Fibroblast of skin of right quadriceps (primary cell): Measurements from ENCODE around the gene ZNF618.
"Not testable (repeated sequence)": the region's sequence is repeated elsewhere in the genome, so short reads cannot be mapped to it uniquely, and the experiment has no call there.

Source experiments
- DNase-seq: peaks from one replicate; pipeline ENCODE4 v3.0.0-alpha.2; 2013

Gene ZNF618

DNA sequence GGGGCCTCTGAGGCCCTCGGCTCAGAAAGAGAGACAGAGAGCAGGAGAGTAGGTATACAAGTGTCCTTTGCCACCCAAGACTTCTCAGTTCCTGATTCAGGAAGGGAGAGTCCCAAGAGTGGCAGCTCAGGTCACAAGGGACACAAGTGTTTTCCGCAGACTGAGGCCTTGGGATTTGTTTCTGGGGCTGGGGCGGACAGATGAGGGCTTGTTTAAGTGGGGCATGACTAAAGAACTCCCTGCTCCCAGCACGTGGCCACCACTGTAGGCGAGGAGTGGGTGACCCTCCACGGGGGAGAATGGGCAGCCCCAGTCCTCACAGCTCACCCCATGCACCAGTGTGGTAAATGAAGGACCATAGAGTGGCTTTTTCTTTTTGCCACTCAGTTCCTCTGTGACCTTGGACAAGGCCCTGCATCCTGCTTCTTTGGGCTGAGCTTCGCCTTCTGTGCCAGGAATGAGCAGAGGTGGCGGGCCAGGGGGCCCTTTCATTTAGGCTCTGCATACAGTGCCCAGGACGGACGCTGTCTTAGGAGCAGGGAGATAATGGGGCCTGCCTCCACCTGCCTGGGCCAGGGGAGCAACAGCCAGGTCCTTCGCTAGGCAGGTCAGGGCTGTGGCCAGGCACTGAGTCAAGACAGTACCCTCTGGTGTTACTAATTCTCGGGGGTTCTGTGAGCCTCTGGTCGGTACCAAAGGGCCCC lies 151.2 kb downstream of the ZNF618 start:
- no peak for DNase-seq

DNA sequence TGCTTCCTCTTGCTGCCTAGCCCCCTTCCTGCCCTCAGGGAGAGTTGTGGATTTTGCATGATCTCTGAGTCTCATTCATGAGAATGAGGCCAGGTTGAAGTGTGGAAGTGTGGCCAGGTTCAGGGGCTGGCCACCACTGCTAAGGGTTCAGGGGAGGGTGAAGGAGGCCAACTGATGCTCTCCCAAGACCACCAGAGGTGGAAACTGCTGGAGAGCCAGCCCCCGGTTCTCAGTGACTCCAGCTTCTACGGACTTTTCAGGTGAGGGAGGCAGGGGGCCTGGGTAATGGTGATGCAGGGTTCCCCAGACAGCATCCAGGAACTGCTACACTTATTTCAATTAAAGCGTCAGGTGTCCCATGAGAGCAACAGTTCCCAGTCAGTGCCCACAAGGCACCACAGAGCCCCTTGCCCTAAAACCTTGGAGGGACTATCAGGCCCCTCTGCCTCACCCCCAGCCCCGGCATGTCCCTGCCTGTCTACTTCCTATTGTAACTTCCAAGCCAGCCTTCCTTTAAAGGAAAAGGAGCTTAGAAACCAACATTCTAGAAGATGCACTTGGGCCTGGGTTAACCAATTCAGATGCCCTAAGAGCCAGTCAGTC lies 151.9 kb downstream of the ZNF618 start:
- DNase-seq: no peak

DNA sequence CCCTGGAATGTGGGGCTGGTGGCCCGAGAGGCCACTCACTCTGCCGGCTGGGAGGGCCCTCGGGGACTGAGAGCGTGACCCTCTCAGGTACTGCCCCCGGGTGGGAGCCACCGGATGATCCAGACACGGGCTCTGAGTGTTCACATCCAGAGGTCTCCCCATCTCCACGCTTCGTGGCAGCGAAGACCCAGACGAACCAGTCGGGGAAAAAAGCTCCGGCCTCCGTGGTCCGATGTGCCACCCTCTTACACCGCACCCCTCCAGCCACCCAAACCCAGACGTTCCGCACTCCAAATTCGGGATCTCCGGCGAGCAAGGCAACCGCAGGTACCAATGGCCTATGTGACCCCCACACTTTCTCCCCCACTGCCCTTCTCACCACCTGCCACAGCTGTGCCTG lies 152.5 kb downstream of the ZNF618 start:
- DNase-seq: no peak

DNA sequence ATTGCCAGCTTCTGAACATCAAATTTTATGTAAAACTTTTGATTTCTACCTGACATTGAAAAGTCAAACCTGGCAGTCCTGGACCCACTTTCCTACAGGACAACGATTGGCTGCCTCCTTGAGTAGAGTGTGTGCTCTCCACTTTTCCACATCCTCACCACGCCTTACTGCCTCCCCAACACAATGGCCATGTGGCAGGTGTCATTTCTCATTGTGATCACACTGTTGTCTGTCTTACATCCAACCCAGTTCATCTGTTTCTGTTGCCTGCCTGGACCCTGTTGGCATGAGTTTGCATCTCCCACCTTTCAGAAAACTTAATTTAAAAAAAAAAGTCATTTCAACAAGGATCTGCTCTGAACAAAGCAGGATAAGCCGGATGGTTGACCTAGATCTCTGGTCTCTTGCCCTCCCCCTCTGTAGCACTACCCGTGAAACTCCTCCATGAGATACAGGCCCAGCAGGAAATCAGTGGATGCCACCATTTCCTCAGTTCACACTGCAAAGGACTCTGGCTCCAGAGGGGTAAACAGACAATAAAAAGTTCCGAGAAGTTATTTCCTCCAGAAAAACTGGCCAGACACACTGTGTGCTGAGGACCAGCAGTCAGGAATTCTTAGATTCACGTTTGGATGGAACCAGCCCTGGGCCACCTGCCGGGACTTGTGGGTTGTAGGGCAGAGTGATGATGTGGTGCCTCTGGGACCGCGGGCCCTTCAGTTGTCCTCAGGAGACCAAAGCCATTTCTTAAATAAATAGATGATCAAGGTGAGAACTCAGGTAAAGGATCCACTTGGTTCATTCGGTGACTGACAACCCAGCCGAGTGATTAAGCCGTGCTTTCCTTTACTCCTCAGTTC lies 153.4 kb downstream of the ZNF618 start:
- DNase-seq: no peak

DNA sequence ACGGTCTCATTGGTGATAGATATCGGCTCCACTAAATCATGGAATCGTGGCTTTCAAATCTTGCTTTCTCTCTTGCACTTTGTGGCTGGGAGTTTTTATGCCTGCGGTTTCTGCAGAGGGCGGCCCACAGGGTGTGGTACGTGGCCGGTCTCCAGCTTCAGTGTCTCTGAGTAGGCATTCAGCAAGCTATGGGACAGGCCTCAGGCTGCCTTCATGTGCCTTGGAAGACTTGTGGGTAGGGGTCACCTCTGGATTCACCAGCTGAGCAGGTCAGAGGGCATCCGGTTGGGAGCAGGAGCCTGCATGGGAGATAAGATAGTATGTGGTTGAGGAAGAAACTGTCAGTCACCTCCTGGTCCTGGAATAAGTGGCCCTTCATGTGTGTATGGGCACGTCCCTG lies 154.3 kb downstream of the ZNF618 start:
- DNase-seq: no peak

DNA sequence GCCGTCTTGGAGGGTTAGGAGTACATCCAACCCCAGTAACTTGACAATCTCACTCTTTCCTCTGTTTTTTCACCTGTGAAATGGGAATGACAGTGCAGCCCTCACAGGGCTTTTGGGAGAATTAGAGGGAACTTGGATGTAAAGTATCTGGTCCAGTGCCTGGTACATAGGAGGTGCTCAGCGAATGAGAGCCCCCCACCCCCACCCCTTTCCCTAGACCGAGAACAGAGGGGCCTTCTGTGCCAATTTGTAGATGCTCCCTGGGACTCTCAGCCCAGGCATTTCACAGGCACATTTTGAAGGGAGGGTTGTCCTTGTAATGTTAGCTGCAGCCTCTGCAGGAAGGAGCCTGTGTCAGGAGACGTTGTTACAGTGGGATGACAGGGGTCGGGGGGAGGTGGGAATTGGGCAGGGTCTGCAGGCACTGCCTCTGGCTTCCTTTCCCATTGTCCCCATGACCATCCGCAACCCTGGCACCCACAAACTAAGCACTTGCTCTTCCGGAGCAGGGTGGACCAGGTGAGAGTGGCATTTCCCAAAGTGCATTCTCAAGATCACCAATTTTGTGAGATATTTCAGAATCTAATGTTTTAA lies 155.0 kb downstream of the ZNF618 start:
- no peak for DNase-seq

DNA sequence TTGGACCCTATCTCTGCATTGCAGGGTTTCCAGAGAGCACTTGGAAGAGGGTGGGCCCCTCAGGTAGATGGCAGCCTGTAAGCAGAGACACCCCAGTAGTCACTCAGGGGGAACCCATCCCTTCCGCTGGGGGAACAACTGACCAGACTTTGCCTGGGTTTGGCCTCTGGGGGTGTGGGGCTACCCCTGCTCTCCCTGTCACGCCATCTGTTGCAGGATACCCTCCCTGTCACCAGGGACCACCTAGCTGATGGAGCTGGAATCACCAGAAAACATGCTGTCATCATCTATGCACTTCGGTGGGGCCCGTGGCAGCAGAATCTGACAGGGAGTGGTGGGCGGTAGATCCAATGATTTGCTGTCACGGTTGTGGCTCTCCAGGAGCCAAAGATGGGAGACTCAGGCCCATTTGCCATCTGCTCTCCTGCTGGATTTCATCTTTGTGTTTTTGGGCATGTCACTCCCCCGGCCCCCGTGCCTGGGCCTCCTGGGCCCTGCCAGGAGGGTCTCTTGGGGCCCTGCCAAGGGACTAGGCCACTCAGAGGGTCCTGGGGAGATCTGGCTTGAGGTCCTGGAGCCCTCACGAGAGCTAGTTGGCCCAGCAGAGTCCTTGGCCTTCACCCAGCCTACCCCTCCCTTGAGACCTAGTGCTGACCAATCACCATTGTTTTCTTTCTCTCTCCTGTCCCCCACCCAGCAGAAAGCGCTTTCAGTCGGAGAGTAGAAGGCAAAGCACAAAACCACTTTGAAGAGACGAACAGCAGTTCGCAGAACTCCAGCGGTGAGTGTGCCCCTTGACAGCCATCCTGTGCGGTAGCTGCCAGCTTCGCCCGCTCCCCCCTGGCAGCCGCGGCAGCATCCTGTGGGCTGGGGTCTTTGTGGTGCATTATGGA lies 156.1 kb downstream of the ZNF618 start:
- DNase-seq: no peak

DNA sequence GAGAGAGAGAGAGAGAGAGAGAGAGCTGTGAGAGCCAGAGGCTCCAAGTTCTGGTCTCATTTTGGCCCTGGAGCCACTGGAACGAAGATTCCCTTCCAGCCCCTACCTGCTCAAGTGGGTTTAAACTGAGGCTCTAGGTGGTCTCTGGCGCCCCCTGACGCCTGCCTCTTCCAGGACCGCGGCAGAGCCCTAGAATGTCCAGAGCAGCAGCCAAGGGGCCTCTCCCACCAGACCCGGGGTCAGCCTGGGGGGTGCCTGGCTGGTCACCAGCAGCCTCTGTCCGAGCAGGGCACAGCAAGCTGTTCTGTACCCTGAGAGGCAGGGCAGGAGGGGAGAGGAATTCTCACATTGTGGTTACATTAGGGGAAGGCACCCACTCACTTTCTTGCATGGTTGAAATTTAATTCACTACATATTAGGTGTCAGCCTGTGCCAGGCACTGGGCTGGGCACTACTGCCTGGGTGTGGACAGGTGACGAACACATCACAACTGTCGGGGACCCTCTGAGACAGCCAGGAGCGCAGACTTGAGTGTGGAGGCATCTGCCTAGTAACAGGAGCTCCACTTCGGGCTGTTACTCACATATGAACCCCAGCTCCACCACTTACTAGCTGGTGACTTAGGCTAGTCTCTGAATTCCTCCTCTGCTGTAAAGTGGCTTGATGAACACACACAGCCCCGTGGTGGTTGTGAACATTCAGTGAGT lies 157.4 kb downstream of the ZNF618 start:
- peak; percentile 14 for DNase-seq

DNA sequence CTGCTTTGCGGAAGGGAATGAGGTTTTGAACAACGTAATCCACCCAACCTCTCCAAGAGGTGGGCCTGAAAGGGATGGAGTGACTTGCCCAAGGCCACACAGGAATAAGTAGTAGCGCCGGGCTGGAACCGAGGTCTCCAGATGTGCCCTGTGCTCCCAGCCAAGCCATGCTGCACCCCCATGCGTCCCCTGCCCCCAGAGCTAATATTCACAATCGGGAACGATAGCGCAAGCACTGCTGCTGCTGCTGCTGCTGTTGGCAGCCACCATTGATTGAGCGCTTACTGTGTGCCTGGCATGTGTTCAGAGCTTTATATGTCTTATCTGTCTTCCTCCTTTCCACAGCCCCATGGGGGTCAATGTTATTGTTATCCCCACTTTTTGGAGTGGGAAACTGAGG lies 158.1 kb downstream of the ZNF618 start:
- DNase-seq: no peak

DNA sequence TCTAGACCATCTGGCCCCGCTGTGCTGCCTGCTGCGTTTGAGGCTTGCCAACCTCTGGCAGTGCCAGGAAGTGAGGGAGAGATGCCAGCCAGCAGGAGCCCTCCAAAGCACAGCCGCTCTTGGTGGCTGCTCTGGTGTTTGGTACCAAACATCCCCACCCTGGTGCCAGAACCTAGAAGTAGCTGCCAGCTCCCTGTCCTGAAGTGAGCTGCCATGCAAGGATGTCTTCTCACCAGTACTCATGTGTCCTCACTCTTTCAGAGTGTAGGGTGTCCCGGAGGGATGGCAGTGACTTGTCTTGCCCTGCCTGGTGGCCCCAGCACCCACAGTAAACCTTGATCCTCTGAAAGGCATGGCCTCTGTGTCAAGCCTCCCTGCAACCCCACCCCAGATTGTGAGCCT lies 158.6 kb downstream of the ZNF618 start:
- DNase-seq: no peak

DNA sequence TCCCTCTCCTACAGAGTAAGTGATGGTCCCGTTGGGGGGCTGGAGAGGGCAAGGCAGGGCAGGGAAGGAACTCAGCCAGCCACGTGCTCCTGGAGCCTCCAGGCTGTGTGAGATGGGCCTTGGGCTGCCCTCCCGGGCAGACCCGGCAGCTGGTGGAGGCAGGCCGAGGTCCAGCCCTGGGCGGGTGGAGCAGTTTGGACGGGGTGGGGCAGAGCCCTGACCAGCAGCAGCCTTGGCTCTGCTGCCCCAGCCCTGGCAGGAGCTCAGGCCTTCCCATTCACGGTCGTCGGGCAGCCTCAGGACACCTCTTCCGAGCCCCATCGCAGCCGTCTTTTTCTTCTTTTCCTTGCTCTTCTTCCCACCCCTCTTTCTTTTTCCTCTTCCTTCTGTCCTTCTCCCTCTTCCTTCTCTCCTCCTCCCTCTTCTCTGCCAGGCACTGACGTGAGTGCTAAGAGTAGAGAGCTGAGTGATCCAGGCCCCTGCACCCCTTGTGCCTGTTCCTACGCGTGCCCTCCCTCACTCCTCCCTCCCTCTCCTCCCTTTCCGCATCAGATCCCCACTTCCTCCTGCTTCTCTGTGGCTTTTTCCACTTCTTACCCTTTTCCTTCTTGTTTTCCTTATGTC lies 159.2 kb downstream of the ZNF618 start:
- DNase-seq: no peak

DNA sequence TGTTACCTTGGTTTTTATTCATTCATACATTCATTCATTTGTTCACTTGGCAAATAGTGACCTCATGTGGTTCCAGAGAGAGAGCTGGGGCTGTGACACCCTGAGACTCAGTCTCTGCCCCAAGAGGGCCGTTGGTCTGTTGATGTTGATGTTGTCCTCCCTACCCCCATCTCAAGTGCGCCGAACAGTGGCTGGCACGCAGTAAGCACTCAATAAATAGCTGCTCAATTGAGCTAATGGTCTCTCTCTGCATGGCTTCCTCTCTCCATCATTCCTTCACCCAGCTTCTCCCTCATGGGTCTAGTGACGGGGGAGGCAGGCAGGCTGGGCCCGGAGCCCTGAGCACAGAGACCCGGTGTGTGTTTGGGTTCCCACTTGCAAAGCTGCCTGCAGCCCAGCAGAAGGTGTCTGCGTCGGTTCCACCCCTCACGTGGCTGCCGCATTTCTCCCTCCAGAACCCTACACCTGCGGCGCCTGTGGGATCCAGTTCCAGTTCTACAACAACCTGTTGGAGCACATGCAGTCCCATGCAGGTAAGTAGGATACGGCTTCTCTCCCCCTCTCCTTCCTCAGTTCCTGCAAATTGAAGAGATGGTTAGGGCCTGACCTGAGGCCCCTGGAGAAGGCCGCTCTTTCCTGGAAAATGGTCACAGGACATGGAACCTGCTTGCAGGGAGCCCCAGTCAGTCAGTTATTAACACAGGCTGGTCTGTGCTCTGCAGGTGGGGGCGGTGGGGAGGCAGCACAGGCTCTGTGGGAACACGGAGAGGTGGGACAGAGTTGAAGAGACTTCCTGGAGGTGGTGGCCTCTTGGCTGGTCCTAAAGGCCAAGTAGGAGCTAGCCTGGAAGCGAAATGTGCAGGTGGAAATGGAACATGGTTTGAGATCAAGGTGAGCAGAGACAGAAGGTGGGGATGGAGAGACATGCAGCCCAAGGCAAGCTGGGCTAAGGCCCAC lies 160.0 kb downstream of the ZNF618 start:
- DNase-seq: no peak

DNA sequence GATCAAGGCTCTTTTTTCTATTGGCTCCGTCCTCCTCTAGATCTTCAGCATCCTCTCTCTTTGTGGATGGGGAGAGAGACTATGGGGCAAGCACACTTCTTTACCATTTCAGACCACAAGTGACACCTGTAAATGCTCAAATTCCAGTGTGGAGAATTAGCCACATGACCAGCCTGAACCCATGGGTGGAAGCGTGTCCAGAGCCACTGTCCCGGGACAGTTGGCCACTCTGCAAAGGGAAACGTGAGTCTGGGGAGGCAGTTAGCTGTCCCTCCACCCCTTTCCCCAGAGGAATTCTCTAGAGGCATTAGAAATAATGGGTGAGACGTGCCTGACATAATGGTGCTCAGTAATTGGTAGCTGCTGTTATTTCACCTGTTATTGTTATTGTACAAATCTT lies 161.1 kb downstream of the ZNF618 start:
- DNase-seq: no peak

DNA sequence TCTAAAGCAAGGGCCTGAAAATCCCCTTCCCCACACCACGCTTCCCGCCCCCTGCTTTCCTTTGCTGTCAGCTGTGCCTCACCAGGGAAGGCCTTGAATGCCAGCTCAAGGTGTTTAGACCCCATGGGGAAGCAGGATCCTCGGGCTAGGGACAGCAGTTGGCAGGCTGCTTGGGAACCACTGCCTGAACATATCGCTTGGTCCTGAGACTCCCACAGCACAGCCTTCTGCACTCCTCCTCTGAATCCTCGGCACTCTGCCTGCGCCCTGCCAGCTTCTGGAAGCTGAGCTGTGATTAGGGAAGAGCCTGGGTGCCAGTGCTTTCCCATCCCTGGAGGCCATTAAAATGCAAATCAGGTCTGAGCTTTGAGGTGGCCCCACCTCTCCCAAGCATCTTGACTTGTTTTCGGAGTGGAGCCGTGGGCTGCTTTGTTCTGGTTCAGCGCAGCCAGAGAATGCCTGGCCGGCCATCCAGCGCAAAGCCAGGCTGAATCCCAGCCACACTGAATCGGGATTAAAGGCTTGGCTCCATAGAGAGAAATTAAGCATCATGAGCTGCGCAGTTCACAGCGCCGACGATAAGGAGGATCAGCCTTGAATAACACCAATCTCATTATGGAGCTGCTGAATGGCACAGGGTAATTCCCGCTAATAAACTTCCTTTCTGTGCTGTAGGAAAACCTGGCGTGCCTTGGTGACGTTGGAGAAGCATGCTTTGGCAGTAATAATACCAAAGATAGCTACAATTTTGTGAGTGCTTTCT lies 162.0 kb downstream of the ZNF618 start:
- no peak for DNase-seq

DNA sequence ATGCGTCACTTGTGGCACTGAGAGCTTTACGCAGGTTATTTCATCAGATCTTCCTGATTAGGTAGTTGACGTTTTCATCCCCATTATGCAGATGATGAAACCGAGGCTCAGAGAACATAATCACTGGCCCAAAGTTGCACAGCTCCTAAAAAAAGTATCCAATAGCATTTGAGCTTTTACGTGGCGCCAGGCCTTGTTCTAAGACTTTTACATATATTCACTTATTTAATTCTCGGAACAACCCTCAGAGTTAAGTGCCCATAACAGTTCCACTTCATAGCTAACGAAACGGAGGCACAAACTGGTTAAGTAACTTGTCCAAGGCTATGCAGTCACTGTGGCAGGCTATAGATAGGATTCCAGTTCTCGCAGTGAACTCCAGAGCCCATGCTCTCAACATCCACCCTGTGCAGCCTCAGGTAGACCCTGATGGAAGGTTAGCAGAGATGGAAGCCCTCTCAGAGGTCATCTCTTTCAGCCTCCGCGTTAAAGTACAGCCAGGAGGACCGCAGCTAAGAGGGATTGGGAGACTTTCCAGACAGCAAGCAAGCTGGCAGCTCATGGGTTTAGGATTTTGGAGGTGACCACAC lies 162.7 kb downstream of the ZNF618 start:
- DNase-seq: no peak

DNA sequence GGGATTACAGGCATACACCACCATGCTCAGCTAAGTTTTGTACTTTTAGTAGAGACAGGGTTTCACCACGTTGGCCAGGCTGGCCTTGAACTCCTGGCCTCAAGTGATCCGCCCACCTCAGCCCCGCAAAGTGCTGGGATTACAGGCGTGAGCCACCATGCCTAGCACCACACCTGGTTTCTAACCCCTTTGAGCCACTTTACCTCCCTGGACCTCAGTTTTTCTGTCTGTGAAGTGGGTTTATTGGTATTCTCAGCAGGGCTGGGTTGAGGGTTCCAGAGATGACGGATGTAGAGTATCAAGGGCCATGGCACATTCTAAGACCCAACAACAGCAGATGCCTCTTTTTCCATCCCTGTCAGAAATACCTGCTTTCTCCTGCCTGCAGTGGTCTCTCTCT lies 163.4 kb downstream of the ZNF618 start:
- no peak for DNase-seq

DNA sequence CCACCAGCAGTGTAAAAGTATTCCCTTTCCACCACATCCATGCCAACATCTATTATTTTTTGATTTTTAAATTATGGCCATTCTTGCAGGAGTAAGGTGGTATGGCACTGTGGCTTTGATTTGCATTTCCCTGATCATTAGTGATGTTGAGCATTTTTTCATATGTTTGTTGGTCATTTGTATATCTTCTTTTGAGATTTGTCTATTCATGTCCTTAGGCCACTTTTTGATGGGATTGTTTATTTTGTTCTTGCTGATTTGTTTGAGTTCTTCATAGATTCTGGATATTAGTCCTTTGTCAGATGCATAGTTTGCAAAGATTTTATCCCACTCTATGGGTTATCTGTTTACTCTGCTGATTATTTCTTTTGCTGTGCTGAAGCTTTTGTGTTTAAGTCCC lies 167.6 kb downstream of the ZNF618 start:
- DNase-seq: not testable (repeated sequence)

DNA sequence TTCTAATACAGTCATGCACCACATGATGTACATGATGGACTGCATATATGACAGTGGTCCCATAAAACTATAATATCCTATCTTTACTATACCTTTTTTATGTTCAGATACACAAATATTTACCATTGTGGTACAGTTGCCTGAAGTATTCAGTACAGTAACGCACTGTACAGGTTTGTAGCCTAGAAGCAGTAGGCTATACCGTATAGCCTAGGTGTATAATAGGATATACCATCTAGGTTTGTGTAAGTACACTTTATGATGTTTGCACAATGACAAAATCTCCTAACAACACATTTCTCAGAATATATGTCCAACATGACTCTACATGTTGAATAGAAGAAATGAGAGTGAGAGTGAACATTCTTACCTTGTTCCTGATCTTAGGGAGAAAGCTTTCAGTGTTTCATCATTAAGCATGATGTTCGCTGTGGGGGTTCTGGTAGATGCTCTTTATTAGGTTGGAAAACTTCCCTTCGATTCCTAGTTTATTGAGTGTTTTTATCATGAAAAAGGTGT lies 170.2 kb downstream of the ZNF618 start:
- no peak for DNase-seq

DNA sequence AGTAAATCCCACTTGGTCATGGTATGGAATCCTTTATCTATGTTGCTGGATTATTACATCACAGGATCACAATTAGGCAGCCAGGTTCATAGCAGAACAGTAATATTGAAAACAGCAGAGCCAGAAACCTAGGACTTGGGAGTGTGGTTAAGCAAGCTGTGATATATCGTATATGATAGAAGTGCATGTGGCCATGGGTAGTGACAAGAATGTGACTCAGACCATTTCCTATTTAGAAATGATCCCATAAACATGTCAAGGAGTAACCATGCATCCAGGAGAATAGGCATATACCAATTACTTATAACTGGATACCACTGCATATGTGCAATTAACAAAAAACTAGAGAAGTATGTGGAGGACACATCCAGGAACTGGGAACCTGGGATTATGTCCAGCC lies 170.8 kb downstream of the ZNF618 start:
- peak; percentile 80 for DNase-seq
